HEK293 (cell line): ENCODE results near the gene SF1.

Source experiments
- MEIS1 ChIP-seq: sonication (generic); formaldehyde crosslinking; IDR thresholded peaks from 2 replicates; pipeline ENCODE4 v1.8.1; 2022; ENCODE audit warnings: missing genetic modification reagents, mild to moderate bottlenecking, borderline replicate concordance
- ZBTB1 ChIP-seq: fragments of 450-650 bp; formaldehyde crosslinking; IDR thresholded peaks from 2 replicates; pipeline ENCODE4 v1.5.1; 2016; ENCODE audit warnings: missing biosample characterization, missing genetic modification characterization
- ZNF133 ChIP-seq: fragments of 450-650 bp; formaldehyde crosslinking; IDR thresholded peaks from 2 replicates; pipeline ENCODE4 v1.5.1; 2016; ENCODE audit warnings: missing biosample characterization, missing genetic modification characterization
- TF ChIP-seq, protein P1 (sequence below): fragments of 450-650 bp; formaldehyde crosslinking; IDR thresholded peaks from 2 replicates; pipeline ENCODE4 v1.5.1; 2016; ENCODE audit warnings: missing biosample characterization, missing genetic modification characterization
- TF ChIP-seq, protein P2 (sequence below): fragments of 450-650 bp; formaldehyde crosslinking; IDR thresholded peaks from 2 replicates; pipeline ENCODE4 v1.5.1; 2016; ENCODE audit warnings: missing biosample characterization, missing genetic modification characterization
- TF ChIP-seq, protein P3 (sequence below): fragments of 450-650 bp; formaldehyde crosslinking; IDR thresholded peaks from 2 replicates; pipeline ENCODE4 v1.5.1; 2016; ENCODE audit warnings: missing biosample characterization, missing genetic modification characterization

DNA sequence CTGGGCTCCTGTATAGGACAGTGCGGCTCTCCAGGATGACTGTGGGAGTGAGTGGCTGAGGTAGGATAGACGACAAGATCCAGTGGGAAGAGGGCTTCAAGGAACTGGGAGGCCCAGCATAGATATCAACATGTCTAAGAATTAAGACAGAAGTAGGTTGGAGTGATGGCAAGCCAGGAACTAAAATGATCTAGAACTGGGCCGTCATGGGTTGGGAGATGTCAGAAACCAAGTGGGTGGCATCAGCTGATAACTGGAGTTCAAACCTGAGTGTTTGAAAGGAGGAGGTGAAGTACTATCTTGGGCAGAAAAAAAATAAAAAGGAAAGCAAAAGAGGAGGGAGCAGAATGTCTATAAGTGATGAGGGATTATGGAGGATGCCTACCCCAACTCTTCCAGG, 39.1 kb upstream of the SF1 start:
- TF ChIP-seq MEIS1 (CRISPR knock-in tag), result no peak
- TF ChIP-seq, protein P1, sequence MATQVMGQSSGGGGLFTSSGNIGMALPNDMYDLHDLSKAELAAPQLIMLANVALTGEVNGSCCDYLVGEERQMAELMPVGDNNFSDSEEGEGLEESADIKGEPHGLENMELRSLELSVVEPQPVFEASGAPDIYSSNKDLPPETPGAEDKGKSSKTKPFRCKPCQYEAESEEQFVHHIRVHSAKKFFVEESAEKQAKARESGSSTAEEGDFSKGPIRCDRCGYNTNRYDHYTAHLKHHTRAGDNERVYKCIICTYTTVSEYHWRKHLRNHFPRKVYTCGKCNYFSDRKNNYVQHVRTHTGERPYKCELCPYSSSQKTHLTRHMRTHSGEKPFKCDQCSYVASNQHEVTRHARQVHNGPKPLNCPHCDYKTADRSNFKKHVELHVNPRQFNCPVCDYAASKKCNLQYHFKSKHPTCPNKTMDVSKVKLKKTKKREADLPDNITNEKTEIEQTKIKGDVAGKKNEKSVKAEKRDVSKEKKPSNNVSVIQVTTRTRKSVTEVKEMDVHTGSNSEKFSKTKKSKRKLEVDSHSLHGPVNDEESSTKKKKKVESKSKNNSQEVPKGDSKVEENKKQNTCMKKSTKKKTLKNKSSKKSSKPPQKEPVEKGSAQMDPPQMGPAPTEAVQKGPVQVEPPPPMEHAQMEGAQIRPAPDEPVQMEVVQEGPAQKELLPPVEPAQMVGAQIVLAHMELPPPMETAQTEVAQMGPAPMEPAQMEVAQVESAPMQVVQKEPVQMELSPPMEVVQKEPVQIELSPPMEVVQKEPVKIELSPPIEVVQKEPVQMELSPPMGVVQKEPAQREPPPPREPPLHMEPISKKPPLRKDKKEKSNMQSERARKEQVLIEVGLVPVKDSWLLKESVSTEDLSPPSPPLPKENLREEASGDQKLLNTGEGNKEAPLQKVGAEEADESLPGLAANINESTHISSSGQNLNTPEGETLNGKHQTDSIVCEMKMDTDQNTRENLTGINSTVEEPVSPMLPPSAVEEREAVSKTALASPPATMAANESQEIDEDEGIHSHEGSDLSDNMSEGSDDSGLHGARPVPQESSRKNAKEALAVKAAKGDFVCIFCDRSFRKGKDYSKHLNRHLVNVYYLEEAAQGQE, result no peak
- TF ChIP-seq, protein P2, sequence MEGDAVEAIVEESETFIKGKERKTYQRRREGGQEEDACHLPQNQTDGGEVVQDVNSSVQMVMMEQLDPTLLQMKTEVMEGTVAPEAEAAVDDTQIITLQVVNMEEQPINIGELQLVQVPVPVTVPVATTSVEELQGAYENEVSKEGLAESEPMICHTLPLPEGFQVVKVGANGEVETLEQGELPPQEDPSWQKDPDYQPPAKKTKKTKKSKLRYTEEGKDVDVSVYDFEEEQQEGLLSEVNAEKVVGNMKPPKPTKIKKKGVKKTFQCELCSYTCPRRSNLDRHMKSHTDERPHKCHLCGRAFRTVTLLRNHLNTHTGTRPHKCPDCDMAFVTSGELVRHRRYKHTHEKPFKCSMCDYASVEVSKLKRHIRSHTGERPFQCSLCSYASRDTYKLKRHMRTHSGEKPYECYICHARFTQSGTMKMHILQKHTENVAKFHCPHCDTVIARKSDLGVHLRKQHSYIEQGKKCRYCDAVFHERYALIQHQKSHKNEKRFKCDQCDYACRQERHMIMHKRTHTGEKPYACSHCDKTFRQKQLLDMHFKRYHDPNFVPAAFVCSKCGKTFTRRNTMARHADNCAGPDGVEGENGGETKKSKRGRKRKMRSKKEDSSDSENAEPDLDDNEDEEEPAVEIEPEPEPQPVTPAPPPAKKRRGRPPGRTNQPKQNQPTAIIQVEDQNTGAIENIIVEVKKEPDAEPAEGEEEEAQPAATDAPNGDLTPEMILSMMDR, result no peak
- no peak for TF ChIP-seq ZNF133 (tag by site-specific recombination)
- no peak for TF ChIP-seq ZBTB1 (tag by site-specific recombination)
- TF ChIP-seq, protein P3, sequence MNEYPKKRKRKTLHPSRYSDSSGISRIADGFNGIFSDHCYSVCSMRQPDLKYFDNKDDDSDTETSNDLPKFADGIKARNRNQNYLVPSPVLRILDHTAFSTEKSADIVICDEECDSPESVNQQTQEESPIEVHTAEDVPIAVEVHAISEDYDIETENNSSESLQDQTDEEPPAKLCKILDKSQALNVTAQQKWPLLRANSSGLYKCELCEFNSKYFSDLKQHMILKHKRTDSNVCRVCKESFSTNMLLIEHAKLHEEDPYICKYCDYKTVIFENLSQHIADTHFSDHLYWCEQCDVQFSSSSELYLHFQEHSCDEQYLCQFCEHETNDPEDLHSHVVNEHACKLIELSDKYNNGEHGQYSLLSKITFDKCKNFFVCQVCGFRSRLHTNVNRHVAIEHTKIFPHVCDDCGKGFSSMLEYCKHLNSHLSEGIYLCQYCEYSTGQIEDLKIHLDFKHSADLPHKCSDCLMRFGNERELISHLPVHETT, result no peak
